CD4-positive, alpha-beta T cell (primary cell): Measurements from ENCODE around the gene SH3BGR. TPM values are rescaled to one million over a fixed set of nuclear protein-coding genes. Genes with fewer than 3 reads are reported as not detected.
A peak's percentile ranks its signal among the peaks of the same experiment; 100 is the strongest.

Experiments used
- ATAC-seq: fragments of 200-7000 bp; cut with Tn5 transposase; one replicate; pipeline ENCODE4 v1.10.0; 2022; ENCODE audit warnings: mild to moderate bottlenecking; ENCODE audit not compliant: poor library complexity
- CTCF ChIA-PET: fragments of 350-600 bp; sonication (Branson Sonifier 250); formaldehyde crosslinking; loops from one replicate; lab custom pipeline; 2021; ENCODE audit warnings: antibody characterized with exemption, inconsistent platforms; lab: Charles Lee
- POLR2A ChIA-PET: fragments of 350-600 bp; sonication (Branson Sonifier 250); formaldehyde crosslinking; loops from one replicate; lab custom pipeline; 2021; ENCODE audit warnings: antibody characterized with exemption, inconsistent platforms; lab: Charles Lee
- DNase-seq, 14 experiments: peaks; one replicate each; pipeline ENCODE4 v3.0.0-alpha.2; 2013 to 2020; ENCODE audit warnings: mixed read lengths in 2 of 14
- H3K27ac ChIP-seq, 2 donors: one replicate each; pipeline versions ENCODE4 v1.5.1 to v1.7.0; 2013; ENCODE audit warnings: low read length in 2 of 2, low read depth in 1 of 2, mild to moderate bottlenecking in 1 of 2
- H3K27me3 ChIP-seq, 2 experiments: 1 replicate in 1 of 2; 2 replicates in 1 of 2; pipeline versions ENCODE4 v1.6.1 to v1.7.0; 2013; ENCODE audit warnings: low read length in 2 of 2, control low read depth in 1 of 2, mild to moderate bottlenecking in 1 of 2, moderate library complexity in 1 of 2; ENCODE audit not compliant: insufficient read depth in 2 of 2, control insufficient read depth in 1 of 2
- H3K36me3 ChIP-seq: one replicate; pipeline ENCODE4 v1.6.1; 2013; ENCODE audit warnings: low read length, control low read depth; ENCODE audit not compliant: insufficient read depth
- H3K4me1 ChIP-seq: one replicate; pipeline ENCODE4 v1.6.1; 2013; ENCODE audit warnings: low read length, control low read depth; ENCODE audit not compliant: insufficient read depth
- H3K4me3 ChIP-seq: one replicate; pipeline ENCODE4 v1.5.1; 2013; ENCODE audit warnings: mild to moderate bottlenecking, low read length, moderate library complexity
- H3K9me3 ChIP-seq, 2 experiments: 1 replicate in 1 of 2; 2 replicates in 1 of 2; pipeline versions ENCODE4 v1.6.1 to v1.7.0; 2013; ENCODE audit warnings: low read length in 2 of 2, mild to moderate bottlenecking in 2 of 2, control low read depth in 1 of 2, moderate library complexity in 1 of 2; ENCODE audit not compliant: control insufficient read depth in 1 of 2, insufficient read depth in 1 of 2
- H3K27ac Mint-ChIP-seq: one replicate; pipeline ENCODE4 v1.8.0; 2020; ENCODE audit warnings: mixed read lengths
- H3K27me3 Mint-ChIP-seq: one replicate; pipeline ENCODE4 v1.8.0; 2021; ENCODE audit warnings: mixed read lengths
- H3K36me3 Mint-ChIP-seq: one replicate; pipeline ENCODE4 v1.8.0; 2021; ENCODE audit warnings: low read depth, mixed read lengths
- H3K4me1 Mint-ChIP-seq: one replicate; pipeline ENCODE4 v1.8.0; 2021; ENCODE audit warnings: low read depth, mixed read lengths
- H3K4me3 Mint-ChIP-seq: one replicate; pipeline ENCODE4 v1.8.0; 2020; ENCODE audit warnings: mild to moderate bottlenecking, mixed read lengths
- H3K9me3 Mint-ChIP-seq: one replicate; pipeline ENCODE4 v1.8.0; 2020; ENCODE audit warnings: mixed read lengths
- intact Hi-C, 2 experiments: fragments of 100-400 bp; cut with DNase I in 1 of 2; cut with micrococcal nuclease in 1 of 2; formaldehyde crosslinking; loops; one replicate each; pipeline versions ENCODE4 v1.15.1 to v1.9.0; 2023 to 2025; cut with DNase I, micrococcal nuclease
- total RNA-seq, 174 experiments: library from RNA in 2 of 174; stranded (reverse) in 2 of 174; gene quantifications; one replicate each; pipeline ENCODE4 v1.2.3 and lab custom pipeline; 2021 to 2026
- TF ChIP-seq, protein P1 (sequence below): fragments of 200-600 bp; IDR thresholded peaks from one replicate; pipeline ENCODE4 v1.8.0; 2022; ENCODE audit warnings: antibody characterized with exemption, mild to moderate bottlenecking

SH3BGR gene
- total RNA-seq, 2 experiments from 2014 or later: 0.63 to 0.87 TPM

DNA sequence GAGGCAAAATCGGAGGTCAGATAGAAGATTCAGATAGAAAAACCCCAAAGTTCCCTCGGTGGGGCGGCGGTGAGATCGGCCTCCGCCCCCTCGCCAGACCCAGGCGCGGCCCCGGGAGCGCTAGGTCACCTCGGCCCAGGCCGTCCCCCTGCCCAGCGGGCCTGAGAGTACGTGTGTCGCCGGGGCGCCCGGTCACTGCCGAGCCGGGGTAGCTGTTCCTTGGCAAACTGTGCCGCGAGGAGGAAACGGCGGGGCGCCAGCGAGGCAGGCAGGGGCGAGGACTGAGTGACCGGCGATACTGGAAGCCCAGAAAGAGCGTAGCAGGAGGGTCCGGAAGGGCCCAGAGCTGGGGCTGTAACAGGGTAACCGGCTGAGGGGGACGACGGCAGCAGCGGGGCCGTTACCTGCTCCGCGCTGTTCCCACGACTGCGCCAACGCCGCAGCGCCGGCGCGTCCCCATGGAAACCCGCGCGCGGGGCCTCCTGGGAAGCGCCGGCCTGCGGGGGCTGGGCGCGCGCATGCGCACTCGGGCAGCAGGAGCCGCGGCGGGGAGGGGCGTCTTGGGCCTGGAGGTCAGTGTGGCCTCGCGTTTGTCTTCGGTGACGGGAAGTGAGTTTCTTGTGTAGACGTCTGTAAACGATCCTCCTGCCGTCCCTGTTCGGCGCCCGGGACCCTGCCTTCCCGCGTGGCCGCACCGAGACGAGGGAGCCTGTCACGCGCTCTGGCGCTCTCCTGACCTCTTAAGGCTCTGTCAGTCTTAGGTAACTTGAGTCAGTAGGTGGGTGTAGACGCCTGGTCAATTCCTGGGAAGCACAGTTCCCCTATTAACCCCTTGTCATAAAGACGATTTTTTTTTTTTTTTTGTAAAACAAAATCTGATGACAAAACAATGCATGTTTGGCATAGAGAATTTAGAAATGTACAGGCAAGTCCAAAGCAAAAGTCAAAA is 6.2 kb upstream of the SH3BGR start, which contains the start of gene LCA5L:
LCA5L (minus strand) TSS at position 458 of the 949 bp plus-strand sequence. CDS start 17,285 bp downstream, outside the sequence.
- peak within 1 kb of the TSS; percentile 91 for H3K27ac Mint-ChIP-seq
- TF ChIP-seq, protein P1, sequence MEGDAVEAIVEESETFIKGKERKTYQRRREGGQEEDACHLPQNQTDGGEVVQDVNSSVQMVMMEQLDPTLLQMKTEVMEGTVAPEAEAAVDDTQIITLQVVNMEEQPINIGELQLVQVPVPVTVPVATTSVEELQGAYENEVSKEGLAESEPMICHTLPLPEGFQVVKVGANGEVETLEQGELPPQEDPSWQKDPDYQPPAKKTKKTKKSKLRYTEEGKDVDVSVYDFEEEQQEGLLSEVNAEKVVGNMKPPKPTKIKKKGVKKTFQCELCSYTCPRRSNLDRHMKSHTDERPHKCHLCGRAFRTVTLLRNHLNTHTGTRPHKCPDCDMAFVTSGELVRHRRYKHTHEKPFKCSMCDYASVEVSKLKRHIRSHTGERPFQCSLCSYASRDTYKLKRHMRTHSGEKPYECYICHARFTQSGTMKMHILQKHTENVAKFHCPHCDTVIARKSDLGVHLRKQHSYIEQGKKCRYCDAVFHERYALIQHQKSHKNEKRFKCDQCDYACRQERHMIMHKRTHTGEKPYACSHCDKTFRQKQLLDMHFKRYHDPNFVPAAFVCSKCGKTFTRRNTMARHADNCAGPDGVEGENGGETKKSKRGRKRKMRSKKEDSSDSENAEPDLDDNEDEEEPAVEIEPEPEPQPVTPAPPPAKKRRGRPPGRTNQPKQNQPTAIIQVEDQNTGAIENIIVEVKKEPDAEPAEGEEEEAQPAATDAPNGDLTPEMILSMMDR: no peak
- ChIA-PET CTCF (no interaction called here), POLR2A (interaction anchor here (1.0 kb wide), 3 partner anchors 58 to 133 kb away, joined by 3 to 5 read pairs (median 3); partner anchors contain the start of gene HMGN1)
- peak; percentile 93 for ATAC-seq
- H3K36me3 ChIP-seq: no peaks in the 10 kb centered on the region
- peaks cover 11% of the 10 kb centered on the region for H3K4me1 ChIP-seq
- intact Hi-C loops: loop anchor here (1.0 to 10.0 kb wide), 6 partner anchors 58 to 641 kb away; partner anchors contain the start of genes BRWD1 (in 2 of the 2), ETS2 (in 1 of the 2) and PSMG1 (in 1 of the 2)
- peak within 1 kb of the TSS; percentile 92 for H3K4me3 Mint-ChIP-seq
- peaks cover 9% of the 10 kb centered on the region for H3K36me3 Mint-ChIP-seq
- no peaks in the 10 kb centered on the region for H3K9me3 ChIP-seq
- H3K27ac ChIP-seq: peak within 1 kb of the TSS; percentile 68 to 74
- H3K4me1 Mint-ChIP-seq: peaks cover 15% of the 10 kb centered on the region
- no peaks in the 10 kb centered on the region for H3K9me3 Mint-ChIP-seq
- H3K4me3 ChIP-seq: peak within 1 kb of the TSS; percentile 71
- DNase-seq: peak; percentile 76 to 96 (median 86)
- peaks cover 16% of the 10 kb centered on the region for H3K27me3 Mint-ChIP-seq
- H3K27me3 ChIP-seq: no peaks in the 10 kb centered on the region

DNA sequence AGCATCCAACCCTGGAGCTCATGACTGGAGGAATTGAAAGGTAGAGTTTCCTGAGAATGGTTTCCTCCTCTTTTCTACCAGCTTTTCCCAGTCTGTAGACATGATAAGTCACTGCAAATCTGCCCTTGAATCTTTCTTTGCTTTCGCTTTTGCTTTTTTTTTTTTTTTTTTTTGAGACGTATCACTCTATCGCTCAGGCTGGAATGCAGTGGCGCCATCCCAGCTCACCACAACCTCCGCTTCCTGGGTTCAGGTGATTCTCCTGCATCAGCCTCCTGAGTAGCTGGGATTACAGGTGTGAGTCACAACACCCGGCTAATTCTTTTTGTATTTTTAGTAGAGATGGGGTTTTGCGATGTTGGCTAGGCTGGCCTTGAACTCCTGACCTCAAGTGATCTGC is 4.5 kb upstream of the SH3BGR start:
- Histone ChIP-seq H3K27ac (no peak overlapping the region), H3K27me3 (no peaks in the 10 kb centered on the region), H3K9me3 (no peaks in the 10 kb centered on the region), H3K36me3 (no peaks in the 10 kb centered on the region), H3K4me3 (no peak overlapping the region), H3K4me1 (peaks cover 11% of the 10 kb centered on the region)
- DNase-seq: no peak
- peaks cover 9% of the 10 kb centered on the region for H3K36me3 Mint-ChIP-seq
- TF ChIP-seq, protein P1: no peak
- ChIA-PET POLR2A (no interaction called here), CTCF (interaction anchor here (0.7 kb wide), 1 partner anchor 53 kb away, joined by 3 read pairs; no protein-coding TSS in a partner anchor)
- H3K9me3 Mint-ChIP-seq: no peaks in the 10 kb centered on the region
- peaks cover 15% of the 10 kb centered on the region for H3K4me1 Mint-ChIP-seq
- no peak for ATAC-seq
- H3K27me3 Mint-ChIP-seq: peaks cover 8% of the 10 kb centered on the region
- H3K4me3 Mint-ChIP-seq: peak overlapping the region; percentile 69
- intact Hi-C loops: loop anchor here (5.0 to 10.0 kb wide), 4 partner anchors 132 to 642 kb away; partner anchors contain the start of genes BRWD1 (in 2 of the 2), ETS2 (in 1 of the 2) and PSMG1 (in 1 of the 2)
- no peak overlapping the region for H3K27ac Mint-ChIP-seq

DNA sequence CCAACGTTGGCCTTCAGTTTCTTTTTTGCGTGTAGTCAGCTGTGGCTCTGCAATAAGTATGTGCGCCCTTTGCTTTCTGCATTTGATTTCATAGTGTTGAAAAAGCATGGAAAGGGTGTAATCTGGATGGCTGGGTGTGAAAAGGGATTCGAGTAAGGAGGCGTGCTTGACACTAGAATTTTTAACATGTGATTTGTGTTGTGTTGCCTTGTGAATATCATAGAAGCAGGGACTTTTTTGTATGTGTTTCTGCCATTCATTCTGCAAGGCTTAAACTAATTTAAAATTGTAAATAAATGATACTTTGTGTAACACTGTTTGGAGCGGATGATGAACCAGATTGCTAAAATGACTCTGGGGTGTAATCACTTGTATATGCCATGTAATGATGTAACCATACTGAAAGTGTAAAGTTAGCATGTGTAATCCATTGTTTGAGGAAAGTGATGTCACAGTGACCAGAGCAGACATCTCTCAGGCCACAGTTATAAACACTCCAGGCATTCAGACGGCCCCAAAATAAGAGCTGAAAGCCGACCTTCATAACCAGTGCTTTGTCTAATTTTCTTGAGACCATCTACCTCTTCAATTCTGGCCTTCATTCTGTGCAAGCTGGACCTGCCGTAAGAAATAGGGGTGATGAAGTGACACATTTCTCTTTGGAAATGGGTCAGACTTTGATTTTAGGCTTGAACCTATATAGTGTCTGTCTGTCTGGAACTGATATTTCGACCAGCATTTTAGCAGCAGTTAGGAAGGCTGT is 618 bp downstream of the SH3BGR start:
- TF ChIP-seq, protein P1: no peak
- Mint-ChIP-seq H3K27ac (no peak overlapping the region), H3K27me3 (no peaks in the 10 kb centered on the region), H3K36me3 (no peaks in the 10 kb centered on the region), H3K9me3 (no peaks in the 10 kb centered on the region), H3K4me1 (no peaks in the 10 kb centered on the region), H3K4me3 (no peak overlapping the region)
- H3K36me3 ChIP-seq: no peaks in the 10 kb centered on the region
- ATAC-seq (no peak), DNase-seq (no peak)
- H3K4me3 ChIP-seq: no peak overlapping the region
- ChIA-PET POLR2A (no interaction called here), CTCF (interaction anchor here (1.1 kb wide), 1 partner anchor 11 kb away, joined by 3 read pairs; no protein-coding TSS in a partner anchor)
- no peak overlapping the region for H3K27ac ChIP-seq
- H3K4me1 ChIP-seq: no peaks in the 10 kb centered on the region
- intact Hi-C loops: no loop called here
- no peaks in the 10 kb centered on the region for H3K27me3 ChIP-seq
- no peaks in the 10 kb centered on the region for H3K9me3 ChIP-seq
